Heart right ventricle (tissue), 16 donors: ENCODE data around the gene TSC2. TPM values are rescaled to one million over a fixed set of nuclear protein-coding genes. Genes with fewer than 3 reads are reported as not detected.

ENCODE experiments used
- ATAC-seq, 8 donors: fragments of 200-7000 bp; cut with Tn5 transposase; one replicate each; pipeline ENCODE4 v1.9.1; 2020; ENCODE audit warnings: mild to moderate bottlenecking in 8 of 8, moderate library complexity in 8 of 8, moderate number of reproducible peaks in 1 of 8
- DNase-seq, 2 donors: peaks; one replicate each; pipeline ENCODE4 v3.0.0-alpha.2; 2020
- H3K27ac ChIP-seq, 10 donors: fragments of 200-600 bp; sonication (generic) in 2 of 10; one replicate each; pipeline versions ENCODE4 v1.5.0 to v1.8.0; 2020 to 2022; ENCODE audit warnings: mild to moderate bottlenecking in 3 of 10
- H3K27me3 ChIP-seq, 7 donors: fragments of 200-600 bp; one replicate each; pipeline ENCODE4 v1.8.0; 2021 to 2022; ENCODE audit warnings: mild to moderate bottlenecking in 2 of 7
- H3K36me3 ChIP-seq, 9 donors: fragments of 200-600 bp; sonication (generic) in 1 of 9; one replicate each; pipeline versions ENCODE4 v1.5.0 to v1.8.0; 2020 to 2022; ENCODE audit warnings: mild to moderate bottlenecking in 2 of 9
- H3K4me1 ChIP-seq, 9 donors: fragments of 200-600 bp; sonication (generic) in 1 of 9; one replicate each; pipeline versions ENCODE4 v1.5.0 to v1.8.0; 2020 to 2022; ENCODE audit warnings: mild to moderate bottlenecking in 4 of 9
- H3K4me3 ChIP-seq, 10 donors: fragments of 200-600 bp; sonication (generic) in 2 of 10; one replicate each; pipeline versions ENCODE4 v1.5.0 to v1.8.0; 2020 to 2022; ENCODE audit warnings: mild to moderate bottlenecking in 7 of 10, moderate library complexity in 2 of 10
- H3K9me3 ChIP-seq, 11 donors: fragments of 200-600 bp in 10 of 11; sonication (generic) in 2 of 11; one replicate each; pipeline versions ENCODE4 v1.5.0 to v1.8.0; 2013 to 2022; ENCODE audit warnings: mild to moderate bottlenecking in 2 of 11, control low read depth in 1 of 11, moderate library complexity in 1 of 11
- WGBS, 2 donors: extraction: QIAGEN DNeasy Blood & Tissue Kit; methylation state at CpG; one replicate each; pipeline ENCODE4 v1.1.7; 2013; ENCODE audit warnings: inconsistent platforms in 1 of 2; 5-methylcytosine and 5-hydroxymethylcytosine counted together
- intact Hi-C, 10 donors: fragments of 100-400 bp; cut with DNase I; formaldehyde crosslinking; loops; one replicate each; pipeline versions ENCODE4 v1.11.1 to v1.14.2; 2022
- polyA plus RNA-seq, 2 donors: library from polyadenylated mRNA; stranded (reverse); fragments of 200-250 nt; gene quantifications; one replicate each; pipeline ENCODE4 v1.2.3, GENCODE V29; 2013
- total RNA-seq, 10 donors: library from RNA; stranded (reverse); fragmentation: NEBNext Ultra II Directional in 3 of 10; extraction: Animal tissue kit (Norgen Biotek cat#: 25700) in 3 of 10; gene quantifications; one replicate each; pipeline versions ENCODE4 v1.2.1 to v1.2.4, GENCODE V29; 2021 to 2023
- TF ChIP-seq, protein P1 (sequence below), 9 donors: fragments of 200-600 bp; sonication (generic) in 2 of 9; IDR thresholded peaks; one replicate each; pipeline versions ENCODE4 v1.5.0 to v1.8.0; 2021 to 2022; ENCODE audit warnings: antibody characterized with exemption in 9 of 9, mild to moderate bottlenecking in 5 of 9, moderate library complexity in 1 of 9
- donor health status: Arrhythmogenic right ventricular cardiomyopathy.
- donor health status: ischemic (EF 13 %, LVEDD 7.1; RV severe dilation, severe dysfunction).
- donor health status: healthy with polysubstance abuse.
- donor health status: DM: no; HTN: yes; CAD: no.
- donor health status: DM: no; HTN: no; CAD: no.
- donor health status: ischemic (EF 25% LVEDD 6.9; RV normal size, moderate dysfunction).
- donor health status: ischemic (EF 25% LVEDD 5.7; RV mildly dilated, moderate dysfunction).
- donor health status: healthy.
- donor health status: DM: yes; HTN: yes; CAD: no.
- donor health status: Ischemic cardiomyopathy.
- donor health status: ischemic (EF 35%, LVEDD 5.7; RV mildly dilated, moderate dysfunction).
- donor health status: nonischemic (EF 11% LVEDD 7.7; RV severe dilation, severe dysfunction).
- donor health status: DM: yes; HTN: yes; CAD: no.
- donor health status: PGD.
- donor health status: ischemic (EF 29% LVEDD 5.4; RV normal size, mild dysfunction).
- donor health status: nonischemic (EF 23%, LVEDD 6.1; RV moderate dilation, normal function).

Gene TSC2
- total and polyA plus RNA-seq, 12 donors = 28.8 to 87.0 (median 71.5) TPM

DNA sequence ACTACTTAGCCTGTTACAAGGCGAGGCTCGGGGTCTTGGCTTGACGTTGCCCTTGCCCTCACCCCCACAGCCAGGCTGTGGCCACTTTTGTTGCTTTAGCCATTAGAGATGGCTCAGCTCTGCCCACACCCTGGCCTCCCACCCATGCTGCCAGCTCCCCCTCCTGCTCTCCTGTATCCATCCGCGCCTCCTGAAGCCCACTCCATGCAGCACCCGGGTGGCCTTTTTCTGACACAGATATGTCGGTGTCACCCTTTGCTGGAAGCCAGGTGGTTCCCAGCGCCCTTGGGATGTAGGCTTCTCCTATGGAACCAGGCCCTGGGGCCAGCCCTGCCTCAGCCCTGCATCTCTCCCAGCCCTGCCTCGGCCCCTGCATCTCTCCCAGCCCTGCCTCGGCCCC is 9.7 kb downstream of the TSC2 start:
- Histone ChIP-seq H3K27ac (no peak overlapping the region), H3K4me3 (no peak overlapping the region), H3K36me3 (peaks cover 4 to 97% (median 37%) of the 10 kb centered on the region in 9 donors), H3K4me1 (peaks cover 0 to 4% (median 0%) of the 10 kb centered on the region in 9 donors), H3K9me3 (no peaks in the 10 kb centered on the region), H3K27me3 (no peaks in the 10 kb centered on the region)
- no peak for ATAC-seq
- TF ChIP-seq, protein P1, sequence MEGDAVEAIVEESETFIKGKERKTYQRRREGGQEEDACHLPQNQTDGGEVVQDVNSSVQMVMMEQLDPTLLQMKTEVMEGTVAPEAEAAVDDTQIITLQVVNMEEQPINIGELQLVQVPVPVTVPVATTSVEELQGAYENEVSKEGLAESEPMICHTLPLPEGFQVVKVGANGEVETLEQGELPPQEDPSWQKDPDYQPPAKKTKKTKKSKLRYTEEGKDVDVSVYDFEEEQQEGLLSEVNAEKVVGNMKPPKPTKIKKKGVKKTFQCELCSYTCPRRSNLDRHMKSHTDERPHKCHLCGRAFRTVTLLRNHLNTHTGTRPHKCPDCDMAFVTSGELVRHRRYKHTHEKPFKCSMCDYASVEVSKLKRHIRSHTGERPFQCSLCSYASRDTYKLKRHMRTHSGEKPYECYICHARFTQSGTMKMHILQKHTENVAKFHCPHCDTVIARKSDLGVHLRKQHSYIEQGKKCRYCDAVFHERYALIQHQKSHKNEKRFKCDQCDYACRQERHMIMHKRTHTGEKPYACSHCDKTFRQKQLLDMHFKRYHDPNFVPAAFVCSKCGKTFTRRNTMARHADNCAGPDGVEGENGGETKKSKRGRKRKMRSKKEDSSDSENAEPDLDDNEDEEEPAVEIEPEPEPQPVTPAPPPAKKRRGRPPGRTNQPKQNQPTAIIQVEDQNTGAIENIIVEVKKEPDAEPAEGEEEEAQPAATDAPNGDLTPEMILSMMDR (IDR thresholded peaks at IDR 0.05) = no peak
- WGBS, 2 donors = 91 to 96% methylated on average over 10 of the region's 10 CpGs
- intact Hi-C loops = loop anchor here in 2 of 10 donors (5.0 kb wide), 1 partner anchor 35 kb away; no protein-coding TSS in a partner anchor
- DNase-seq = no peak

DNA sequence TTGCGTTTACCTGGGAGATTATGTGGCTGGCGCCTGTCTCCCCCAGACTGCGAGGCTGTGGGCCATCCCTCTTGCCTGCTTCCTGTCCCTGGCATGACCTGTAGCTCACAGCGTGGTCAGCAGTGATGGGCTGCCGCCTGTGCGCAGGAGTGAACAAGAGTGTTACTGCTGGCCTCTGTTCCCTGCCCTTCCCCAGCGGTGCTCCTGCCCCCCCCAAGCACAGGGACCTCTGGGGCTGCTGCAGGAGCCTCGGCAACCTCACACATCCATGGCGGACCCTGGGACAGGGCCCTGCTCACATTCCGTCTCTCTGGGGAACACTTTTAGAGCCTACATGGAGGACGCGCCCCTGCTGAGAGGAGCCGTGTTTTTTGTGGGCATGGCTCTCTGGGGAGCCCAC is 10.6 kb downstream of the TSC2 start:
- WGBS, 2 donors = 87 to 89% methylated on average over 13 of the region's 13 CpGs
- intact Hi-C loops = loop anchor here in 2 of 10 donors (5.0 kb wide), 1 partner anchor 36 kb away; no protein-coding TSS in a partner anchor
- H3K27me3 ChIP-seq = no peaks in the 10 kb centered on the region
- H3K36me3 ChIP-seq = peaks cover under 1 to 97% (median 42%) of the 10 kb centered on the region in 9 donors
- H3K27ac ChIP-seq = no peak overlapping the region
- H3K4me1 ChIP-seq = peaks cover 0 to 4% (median 0%) of the 10 kb centered on the region in 9 donors
- no peaks in the 10 kb centered on the region for H3K9me3 ChIP-seq
- TF ChIP-seq, protein P1 (IDR thresholded peaks at IDR 0.05) = no peak
- DNase-seq (no peak), ATAC-seq (no peak)
- no peak overlapping the region for H3K4me3 ChIP-seq

DNA sequence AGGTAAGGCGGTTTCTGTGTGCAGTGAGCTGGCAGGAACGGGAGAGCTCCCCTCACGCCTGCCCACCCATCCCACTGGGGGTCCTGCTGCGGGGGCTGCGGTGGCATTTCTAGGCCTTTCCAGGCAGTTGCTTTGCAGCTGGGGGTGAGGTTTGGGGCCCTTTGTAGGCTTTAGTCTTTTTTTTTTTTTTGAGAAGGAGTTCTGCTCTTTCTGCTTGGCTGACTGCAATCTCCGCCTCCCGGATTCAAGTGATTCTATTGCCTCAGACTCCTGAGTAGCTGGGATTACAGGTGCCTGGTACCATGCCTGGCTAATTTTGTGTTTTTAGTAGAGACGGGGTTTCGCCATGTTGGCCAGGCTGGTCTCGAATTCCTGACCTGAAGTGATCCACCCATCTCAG is 11.1 kb downstream of the TSC2 start:
- no peak overlapping the region for H3K27ac ChIP-seq
- TF ChIP-seq, protein P1 (IDR thresholded peaks at IDR 0.05) = no peak
- ATAC-seq (no peak), DNase-seq (no peak)
- H3K36me3 ChIP-seq = peaks cover 0 to 97% (median 42%) of the 10 kb centered on the region in 9 donors
- no peaks in the 10 kb centered on the region for H3K27me3 ChIP-seq
- 95 to 97% methylated on average over 10 of the region's 10 CpGs for WGBS, 2 donors
- no peaks in the 10 kb centered on the region for H3K9me3 ChIP-seq
- peaks cover 0 to 4% (median 0%) of the 10 kb centered on the region in 9 donors for H3K4me1 ChIP-seq
- intact Hi-C loops = loop anchor here in 2 of 10 donors (5.0 kb wide), 1 partner anchor 37 kb away; no protein-coding TSS in a partner anchor
- H3K4me3 ChIP-seq = no peak overlapping the region

DNA sequence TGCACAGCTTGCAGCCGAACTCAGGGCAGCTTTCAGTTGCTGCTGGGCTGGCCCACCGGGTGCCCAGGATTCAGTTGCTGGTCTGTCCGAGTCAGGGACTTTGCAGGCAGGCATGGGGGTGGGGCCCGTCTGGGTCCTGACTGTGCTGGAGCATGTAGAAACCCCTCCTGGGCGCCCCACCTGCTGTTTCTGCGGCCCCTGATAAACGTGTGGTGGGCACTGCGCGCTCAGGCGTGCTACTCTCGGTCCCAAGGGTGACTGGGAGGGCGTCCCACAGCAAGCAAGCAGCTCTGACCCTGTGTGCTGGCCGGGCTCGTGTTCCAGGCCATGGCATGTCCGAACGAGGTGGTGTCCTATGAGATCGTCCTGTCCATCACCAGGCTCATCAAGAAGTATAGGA is 12.6 kb downstream of the TSC2 start:
- Histone ChIP-seq H3K4me1 (peaks cover 0 to 4% (median 0%) of the 10 kb centered on the region in 9 donors), H3K27ac (no peak overlapping the region), H3K9me3 (no peaks in the 10 kb centered on the region), H3K4me3 (no peak overlapping the region), H3K27me3 (no peaks in the 10 kb centered on the region), H3K36me3 (peaks cover 0 to 96% (median 40%) of the 10 kb centered on the region in 9 donors)
- no peak for DNase-seq
- TF ChIP-seq, protein P1 (IDR thresholded peaks at IDR 0.05) = no peak
- ATAC-seq = no peak
- intact Hi-C loops = loop anchor here in 1 of 10 donors (10.0 kb wide), 1 partner anchor 46 kb away; the partner anchor contains the start of gene NPW
- WGBS, 2 donors = 91 to 93% methylated on average over 16 to 17 of the region's 17 CpGs
